Measurements from ENCODE around the gene B3GNT3.

B3GNT3 gene

DNA sequence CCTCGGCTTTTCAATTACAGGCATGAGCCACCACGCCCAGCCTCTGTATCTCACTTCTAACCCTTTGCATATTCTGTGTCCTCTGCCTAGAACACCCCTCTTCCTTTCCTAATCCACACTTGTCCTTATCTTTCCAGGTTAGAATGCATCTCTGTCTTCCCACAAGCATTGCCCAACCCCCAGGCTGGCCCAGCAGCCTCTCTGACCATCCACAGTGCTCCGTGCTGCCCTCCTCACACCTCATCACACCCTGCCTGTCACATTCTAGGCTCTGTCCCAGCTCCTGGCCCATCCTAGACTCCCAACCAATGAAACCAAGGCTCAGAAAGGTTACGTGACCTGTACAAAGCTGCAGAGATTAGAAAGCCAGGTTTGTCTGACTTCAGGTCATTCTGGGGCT lies 41.6 kb downstream of the B3GNT3 start:
- DNase-seq: no peak

DNA sequence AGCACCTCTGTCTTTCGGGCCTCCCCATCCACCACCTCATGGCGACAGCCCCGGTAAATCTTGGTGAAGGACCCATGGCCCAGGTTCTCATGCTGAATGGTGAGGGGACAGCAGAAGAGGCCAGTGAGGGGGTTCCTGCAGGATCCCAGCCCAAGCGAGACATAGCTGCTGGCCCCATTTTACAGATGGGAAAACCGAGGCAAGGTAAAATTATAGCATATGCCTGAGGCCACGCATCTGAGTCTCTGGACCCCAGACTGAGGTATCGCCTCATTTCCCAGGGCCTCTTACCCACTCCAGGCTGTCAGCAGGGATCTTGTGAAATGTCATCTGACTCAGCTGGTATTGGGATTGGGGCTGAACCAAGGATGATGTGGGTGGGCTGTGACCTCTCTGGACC lies 43.0 kb downstream of the B3GNT3 start:
- no peak for DNase-seq

DNA sequence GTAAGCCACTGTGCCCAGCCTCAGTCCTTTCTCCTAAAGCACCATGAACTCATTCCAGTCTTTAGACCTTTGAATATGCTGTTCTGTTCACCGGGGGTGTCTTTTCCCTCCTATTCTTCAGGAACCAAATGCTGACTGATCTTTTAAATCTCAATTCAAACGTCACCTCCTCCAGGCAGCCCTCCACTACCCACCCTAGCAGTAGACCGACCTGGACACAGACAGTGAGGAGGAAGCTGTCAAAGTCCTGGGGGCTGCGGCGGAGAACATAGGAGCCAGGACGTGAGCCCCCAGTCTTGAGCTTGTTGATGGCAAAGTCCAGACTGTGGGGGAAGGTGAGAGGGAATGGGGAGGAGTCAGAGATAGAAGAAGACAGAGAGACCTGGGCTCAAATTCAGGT lies 45.1 kb downstream of the B3GNT3 start:
- DNase-seq: no peak

DNA sequence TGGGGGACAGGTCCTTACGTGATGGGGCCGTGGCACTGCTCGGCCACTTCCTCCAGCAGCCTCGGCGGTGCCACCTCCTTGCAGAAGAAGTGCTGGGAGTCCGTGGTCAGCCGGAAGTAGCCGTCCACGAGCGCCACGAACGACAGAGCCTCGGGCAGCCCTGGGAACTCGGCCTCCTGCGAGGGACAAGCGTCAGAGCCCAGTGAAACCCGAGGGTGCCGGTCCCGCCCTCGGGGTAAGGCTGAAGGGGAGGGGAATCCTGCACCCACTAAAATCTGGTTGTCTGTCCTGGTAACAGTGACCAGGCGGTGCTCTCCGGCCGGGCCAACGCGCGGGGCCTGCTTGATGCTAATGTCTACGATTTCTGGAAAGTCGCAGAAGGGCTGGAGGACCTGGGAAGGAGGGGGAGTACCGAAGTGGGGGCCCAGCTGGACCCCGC lies 46.5 kb downstream of the B3GNT3 start:
- DNase-seq: no peak

DNA sequence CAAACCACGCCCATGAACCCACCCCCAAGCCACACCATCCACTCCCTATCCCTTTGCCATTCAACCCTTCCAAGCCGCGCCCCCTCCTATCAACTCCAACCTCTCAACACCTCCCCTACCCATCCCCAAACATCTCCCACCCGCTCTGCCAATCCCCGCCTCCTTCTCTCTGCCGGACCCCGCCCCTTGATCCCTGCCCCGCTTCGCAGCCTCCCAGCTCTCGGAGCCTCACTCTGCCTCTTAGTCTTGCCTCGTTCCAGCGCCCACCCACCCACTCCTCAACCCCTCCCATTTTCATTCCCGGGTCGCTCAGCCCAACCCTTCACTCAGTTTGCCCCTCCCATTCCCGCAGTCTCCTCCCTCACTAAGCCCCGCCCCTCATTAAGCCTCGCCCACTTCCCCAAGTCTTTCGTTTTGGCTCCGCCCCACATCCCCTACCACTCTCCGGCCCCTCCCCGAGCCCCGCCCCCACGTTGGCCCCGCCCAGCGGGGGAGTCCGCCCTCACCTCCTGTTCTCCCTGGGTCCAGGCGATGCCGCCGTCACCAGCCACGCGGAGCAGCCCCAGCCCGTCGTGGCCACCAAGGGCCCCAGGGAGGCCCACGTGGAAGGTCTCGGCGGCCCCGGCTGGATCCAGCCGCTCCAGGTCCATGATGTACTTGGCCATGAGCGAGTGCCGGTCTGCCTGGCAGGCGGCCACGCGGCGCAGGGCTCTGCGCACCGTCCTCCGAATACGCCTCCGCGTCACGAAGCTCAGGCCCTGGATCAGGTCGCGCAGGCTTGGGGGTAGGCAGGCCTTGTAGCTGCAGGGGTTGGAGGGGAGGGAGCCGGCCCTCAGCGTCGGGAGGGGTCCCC lies 47.1 kb downstream of the B3GNT3 start:
- DNase-seq: no peak

DNA sequence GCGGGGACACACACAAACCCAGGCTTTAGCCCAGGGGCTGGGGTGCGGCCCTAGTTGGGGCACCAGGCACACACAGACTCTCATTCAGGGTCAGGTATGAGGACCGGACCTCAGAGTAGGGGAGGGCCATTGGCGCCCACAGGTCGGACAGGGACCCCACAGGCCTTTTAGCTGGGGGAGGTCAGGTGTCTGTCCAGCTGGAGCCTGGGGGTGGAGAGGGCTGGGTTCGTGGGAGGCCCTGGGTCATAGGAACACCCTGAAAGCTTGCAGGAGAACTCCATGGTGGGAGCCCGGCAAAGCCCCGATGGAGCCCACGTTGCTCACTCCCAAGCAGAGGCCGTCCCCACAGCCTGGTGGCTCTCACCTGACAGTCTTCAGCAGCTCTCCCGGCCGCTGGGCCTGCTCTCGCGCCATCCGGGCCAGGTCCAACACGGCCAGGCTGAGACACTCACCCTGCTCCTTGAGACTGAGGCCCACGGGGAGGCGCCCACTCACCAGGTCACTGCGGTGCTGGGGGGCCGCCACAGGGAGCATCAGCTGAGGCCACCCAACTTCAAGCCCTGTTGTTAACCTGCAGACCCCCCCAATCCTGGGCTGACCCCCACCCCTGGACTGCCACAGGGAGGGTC lies 47.8 kb downstream of the B3GNT3 start:
- no peak for DNase-seq

DNA sequence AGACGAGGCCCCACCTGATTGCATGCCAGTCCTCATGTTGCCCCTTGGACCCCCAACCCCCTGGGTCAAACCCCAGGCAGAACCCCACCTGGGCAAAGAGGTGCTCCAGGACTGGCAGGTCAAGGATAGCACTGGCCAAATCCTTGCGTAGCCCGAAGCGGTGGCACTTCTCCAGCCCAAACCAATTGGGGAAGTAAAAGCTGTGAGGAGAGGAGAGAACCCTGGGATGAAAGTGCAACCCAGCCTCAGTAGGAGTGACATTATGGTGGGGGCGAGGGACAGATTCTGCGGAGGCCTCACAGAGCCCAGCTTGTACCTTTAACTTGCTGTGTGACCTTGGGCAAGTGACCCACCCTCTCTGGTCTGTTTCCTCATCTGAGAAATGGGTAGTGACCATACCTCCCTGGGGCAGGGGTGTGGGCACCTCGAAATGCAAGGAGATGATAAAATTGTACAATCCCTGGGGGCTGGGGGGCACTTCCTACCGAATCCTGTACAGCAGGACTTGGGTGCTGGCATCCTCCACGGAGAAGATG lies 48.4 kb downstream of the B3GNT3 start:
- no peak for DNase-seq

DNA sequence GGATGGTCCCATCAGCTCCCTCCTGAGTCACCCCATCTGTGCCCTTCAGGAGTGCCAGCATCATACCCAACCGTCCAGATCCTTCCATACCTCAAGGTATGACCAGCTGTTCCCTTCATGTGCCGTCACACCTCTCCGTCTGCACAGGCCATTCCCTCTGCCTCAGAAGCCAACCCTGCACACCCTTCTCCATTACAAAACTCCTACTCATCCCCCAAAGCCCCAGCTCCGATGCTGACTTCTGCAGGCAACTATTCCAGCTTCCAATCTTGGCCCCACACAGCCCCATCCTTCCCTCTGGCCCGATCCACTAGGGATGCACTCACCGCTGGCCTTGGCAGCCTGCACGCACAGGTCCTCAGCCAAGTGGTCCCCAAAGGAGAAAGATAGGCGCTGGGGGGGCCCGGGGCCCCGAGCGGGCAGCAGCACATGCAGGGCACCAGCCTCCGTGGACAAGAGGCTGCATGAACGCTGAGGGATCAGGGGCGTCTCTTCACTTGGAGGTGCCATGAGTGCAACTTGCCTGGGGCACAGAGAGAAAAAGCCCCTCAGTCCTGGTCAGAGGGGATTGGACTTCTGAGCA lies 49.1 kb downstream of the B3GNT3 start:
- DNase-seq: no peak

DNA sequence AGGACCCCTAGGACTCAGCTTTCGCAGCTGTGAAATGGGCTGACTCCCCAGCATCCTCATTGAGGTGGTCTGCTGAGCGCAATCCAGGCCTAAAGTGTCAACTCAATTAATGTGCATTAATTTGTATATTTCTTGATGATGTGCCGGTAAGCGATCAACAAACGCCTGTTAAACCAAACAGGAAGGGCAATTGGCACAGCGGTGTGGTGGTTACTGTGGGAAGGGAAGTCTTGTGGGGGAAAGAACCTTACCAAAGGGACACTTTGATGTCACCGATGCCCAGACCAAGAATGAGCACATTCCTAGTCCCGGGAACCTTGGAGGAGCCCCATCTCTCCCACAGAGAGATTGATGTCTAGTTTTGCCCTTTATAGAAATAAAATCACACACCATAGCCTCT lies 51.2 kb downstream of the B3GNT3 start:
- no peak for DNase-seq

DNA sequence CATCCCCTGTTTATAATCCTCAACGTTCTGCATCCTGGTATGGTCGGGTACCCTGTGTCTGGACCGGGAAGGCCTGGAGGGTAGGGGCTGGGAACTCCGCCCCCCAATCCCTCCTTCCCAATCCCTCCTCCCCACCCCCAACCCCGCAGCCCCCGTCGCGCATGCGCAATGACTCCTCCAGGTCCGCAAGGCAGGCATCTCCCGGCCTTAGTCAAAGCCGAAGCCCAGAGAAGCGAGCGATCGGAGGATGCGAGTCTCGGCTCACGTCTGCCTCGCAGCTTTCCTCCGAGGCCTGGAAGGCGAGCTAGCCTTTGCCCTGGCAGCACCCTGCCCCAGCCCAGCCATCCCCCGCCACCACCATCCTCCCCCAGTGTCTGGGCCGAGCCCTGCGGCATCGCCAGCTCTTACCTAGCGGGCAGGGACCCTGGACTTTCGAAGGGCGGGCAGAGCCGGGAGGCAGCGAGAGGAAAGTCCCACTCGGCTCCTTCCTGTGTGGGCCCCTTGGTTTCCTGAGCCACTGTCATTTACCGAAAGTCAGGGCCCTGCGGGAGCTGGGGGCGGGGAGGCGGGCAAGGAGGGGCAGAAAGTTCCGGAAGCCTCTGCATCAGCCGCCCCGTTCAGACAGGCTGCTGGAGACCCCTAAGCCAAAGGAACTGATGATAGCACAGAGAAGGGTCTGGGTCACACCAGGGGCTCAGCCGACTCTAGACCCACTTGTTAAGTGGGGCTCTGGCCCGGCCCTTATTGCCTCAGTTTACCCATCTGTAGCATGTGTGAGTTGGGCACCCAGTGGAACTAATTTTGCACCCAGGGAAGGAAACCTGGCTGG lies 52.8 kb downstream of the B3GNT3 start, which contains the start of gene JAK3:
TSS of gene JAK3 (minus strand) at position 445 of the 829 bp plus-strand sequence. CDS start 3,565 bp downstream, outside the sequence.
- no peak for DNase-seq

DNA sequence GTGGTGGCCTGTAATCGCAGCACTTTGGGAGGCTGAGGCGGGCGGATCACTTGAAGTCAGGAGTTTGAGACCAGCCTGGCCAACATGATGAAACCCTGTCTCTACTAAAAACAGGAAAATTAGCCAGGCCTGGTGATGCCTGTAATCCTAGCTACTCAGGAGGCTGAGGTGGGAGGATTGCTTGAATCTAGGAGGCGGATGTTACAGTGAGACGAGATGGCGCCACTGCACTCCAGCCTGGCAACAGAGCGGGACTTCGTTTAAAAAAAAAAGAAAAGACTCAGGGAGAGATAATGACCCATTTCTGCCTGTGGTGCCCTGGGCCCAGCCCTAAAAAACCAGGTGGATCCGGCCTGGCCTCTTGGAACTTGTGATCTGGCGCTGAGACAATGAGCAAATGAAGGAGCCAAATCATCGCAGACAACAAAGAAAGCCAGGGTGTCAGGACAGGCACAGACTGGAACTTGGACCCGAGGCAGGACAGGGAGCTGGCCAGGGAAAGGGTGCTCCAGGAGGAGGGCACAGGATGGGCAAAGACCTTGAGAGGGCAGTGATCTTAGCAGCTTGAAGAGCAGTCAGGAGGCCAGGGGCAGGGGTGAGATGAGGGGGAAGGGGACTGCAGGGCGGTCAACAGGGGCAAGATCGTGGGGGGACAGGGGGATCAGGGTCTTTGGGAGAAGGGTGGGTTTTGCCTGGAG lies 53.8 kb downstream of the B3GNT3 start:
- no peak for DNase-seq

DNA sequence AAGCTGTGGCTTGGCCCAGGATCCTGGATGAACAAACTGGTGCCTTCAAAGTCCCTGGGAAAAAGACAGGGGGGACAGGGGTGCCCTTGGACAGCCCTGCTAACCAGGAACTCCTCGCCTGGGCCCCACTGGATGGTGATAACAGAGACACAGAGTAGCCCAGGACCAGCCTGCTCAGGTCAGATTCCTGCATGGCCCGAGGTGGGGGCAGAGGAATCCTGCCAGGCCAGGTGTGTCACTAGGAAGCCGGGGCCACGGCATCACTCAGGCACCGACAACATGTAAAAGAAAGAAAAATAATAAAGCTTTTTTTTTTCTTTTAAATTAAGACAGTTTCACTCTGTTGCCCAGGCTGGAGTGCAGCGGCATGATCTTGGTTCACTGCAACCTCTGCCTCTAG lies 59.1 kb downstream of the B3GNT3 start:
- DNase-seq: no peak

DNA sequence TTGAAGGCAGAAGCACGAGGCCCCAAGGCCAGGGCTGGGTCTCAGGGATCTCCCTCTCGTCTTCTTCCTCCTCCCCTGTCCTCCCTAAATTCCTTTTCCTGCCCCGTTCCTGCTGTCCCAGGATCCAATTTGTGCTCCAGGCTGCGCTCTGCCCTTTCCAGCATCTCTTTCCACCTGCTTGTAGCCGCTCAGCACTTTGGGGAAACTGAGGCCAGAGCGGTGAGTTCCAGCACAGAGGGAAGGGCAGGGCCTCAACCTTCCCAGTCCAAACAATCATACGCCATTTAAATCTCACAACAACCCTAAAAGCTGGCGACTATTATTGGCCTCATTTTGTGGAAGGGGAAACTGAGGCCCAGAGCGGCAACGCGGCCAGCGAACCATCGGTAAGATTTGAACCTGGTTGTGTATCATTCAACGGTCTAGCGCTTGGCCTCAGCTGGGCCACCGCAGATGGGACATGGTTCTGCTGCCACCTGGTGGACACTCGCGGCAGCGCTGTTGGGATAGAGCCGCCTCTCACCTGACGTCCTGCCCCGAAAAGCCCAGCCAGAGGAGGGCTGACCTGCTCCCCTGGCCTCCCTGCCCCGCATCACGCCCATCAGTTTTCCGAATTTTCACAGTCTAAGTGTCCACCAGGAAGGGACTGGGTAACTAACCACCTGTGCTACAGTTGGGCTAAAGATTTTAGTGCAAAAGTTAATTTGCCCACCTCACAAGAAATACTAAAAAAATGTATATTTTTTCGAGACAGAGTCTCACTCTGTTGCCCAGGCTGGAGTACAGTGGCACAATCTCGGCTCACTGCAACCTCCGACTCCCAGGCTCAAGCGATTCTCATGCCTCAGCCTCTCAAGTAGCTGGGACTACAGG lies 60.6 kb downstream of the B3GNT3 start:
- peak; percentile 4 for DNase-seq

DNA sequence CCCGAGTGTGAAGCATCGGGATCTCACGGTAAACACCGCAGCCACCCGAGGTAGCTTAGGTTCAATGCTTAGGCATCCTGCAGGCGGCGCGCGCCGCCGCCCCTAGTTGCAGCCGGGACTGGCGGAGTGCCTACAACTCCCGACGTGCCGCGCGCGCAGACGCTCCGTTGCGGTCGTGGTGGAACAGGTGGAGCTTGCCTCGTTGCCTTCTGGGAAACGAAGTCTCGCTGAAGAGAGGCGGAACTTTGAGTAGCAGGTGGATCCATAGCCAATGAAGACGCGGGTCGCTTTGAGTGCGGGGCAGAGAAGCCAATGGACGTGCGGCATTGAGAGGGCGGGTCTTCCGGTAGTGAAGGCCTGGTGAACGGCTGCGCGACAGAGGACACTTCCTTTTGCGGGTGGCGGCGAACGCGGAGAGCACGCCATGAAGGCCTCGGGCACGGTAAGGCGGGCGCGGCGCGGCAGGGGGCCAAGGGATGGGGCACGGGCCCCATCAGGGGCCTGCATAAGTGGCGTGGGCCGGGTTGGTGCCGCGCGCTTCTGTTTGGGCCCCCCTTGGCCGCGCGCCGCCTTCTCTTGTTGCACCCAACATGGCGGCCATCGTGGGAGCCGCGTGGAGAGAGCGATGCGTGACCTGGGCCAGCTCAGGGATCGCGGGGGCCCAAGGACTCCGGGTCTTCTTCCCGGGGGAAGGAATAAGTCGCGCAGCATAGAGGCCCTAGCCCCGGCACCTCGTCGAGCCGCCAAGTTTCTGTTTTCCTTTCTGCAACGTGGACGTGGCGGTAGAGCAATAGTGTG lies 64.8 kb downstream of the B3GNT3 start, which contains the start of gene RPL18A:
TSS of gene RPL18A (plus strand) at position 378 of the 798 bp plus-strand sequence. CDS start at position 425, 47 bp downstream.
- peak; percentile 98 for DNase-seq

DNA sequence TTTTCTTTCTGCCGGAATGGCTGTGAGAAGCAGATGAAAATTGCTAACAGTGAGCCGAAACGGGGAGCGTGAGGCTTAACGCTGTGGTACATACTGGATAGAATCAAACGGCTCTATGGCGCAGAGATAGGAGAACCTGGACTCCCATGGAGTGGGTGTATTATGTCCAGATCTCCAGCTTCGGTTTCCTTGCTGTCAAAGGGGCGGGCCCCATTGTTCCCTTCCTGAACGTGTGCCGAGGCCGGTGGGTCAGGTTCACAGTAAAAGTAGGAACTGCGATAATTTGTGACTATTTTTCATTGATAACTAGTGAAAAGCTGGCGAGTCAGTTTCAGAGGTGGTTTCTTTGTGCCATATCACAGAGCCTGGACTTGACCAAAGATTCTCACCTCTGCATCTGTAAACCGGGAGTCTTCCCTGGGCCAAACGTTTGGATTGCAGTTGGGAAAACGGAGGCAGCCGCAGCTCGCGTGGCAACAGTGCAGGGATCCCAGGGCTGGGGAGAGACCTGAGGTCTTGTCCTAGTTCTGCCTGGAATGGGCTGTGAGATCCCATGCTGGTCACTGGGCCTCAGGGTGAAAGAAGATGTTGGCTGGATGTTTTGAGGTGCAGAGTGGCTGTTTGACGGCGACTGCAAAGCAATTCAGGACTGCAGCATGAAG lies 65.5 kb downstream of the B3GNT3 start:
- DNase-seq: no peak

DNA sequence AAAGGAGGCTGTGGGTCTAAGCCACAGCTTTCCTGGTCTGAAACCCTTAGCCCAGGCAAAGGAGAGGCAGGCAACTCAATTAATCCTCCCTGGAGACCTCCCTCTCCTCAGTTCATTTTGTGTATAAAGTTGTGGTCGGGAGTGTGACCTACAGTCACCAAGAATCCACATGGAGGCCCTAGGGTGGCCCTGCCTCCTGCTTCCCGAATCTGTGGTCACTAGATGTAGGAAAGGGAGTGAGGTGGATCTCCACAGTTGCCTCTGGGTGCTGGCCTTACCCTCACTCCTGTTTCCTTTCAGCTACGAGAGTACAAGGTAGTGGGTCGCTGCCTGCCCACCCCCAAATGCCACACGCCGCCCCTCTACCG lies 66.0 kb downstream of the B3GNT3 start:
- no peak for DNase-seq

DNA sequence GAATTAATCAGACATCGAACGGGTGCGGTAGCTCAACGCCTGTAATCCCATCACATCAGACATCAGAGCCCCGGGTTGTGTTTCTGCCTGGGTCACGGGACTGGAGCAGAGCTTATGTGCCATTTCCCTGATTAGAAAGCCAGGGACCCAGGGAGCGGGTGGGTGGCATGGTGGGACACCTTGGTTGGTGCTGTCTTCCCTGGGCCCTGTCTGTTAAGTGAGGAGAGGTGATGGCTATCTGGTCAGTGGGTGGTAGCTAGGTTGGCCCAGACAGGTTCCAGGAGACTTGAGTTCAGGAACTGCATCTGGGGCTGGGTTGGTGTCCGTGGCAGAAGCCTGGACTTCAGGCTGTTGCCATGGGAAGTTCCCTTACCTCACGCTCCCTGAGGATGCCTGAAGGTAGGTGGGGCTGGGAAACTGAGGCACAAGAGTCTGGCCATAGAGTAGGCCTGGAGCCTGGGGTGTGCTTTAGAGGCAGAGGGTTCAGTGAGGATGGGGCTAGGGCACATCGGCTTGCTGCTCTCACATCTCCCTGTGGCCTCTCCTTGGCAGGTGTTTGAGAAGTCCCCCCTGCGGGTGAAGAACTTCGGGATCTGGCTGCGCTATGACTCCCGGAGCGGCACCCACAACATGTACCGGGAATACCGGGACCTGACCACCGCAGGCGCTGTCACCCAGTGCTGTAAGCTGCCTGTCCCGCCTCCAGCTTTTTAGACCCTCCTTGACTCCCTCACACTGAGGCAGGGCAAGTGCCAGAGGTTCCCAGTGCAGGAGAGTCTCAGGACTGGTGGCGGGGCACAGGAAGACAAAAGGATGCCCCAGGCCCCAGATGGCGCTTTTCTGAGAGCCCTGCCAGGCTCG lies 66.8 kb downstream of the B3GNT3 start:
- no peak for DNase-seq

DNA sequence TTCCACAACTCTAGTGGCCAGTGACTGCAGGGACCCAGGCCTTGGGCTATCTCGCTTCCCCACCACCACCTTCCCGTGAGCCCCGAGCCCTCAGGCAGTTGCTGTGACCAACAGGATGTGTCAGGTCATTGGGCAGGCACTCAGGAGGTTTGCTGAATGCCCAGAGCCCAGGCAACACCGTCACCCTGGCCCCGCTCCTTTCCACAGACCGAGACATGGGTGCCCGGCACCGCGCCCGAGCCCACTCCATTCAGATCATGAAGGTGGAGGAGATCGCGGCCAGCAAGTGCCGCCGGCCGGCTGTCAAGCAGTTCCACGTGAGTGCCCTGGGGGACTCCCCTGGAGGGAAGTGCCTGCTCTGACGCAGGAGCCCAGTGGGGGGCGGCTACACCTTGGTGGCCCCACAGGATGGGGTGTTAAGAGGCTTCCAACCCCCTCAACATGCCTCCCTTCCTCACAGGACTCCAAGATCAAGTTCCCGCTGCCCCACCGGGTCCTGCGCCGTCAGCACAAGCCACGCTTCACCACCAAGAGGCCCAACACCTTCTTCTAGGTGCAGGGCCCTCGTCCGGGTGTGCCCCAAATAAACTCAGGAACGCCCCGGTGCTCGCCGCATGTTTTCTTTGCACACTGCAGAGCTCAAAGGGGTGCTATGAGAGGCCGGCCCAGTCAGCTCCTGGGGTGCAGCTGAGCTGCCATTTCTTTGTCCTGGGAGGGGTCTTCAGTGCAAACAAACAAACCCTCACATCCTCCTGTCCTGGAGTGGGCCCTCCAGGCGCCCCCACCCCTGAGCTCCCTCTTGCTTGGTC lies 68.0 kb downstream of the B3GNT3 start:
- no peak for DNase-seq
